Measurements from ENCODE around the gene GNAO1. TPM values are rescaled to one million over a fixed set of nuclear protein-coding genes. Genes with fewer than 3 reads are reported as not detected.

GNAO1 gene
- total RNA-seq, 1 donor from 2014 or later: 1.9 TPM

DNA sequence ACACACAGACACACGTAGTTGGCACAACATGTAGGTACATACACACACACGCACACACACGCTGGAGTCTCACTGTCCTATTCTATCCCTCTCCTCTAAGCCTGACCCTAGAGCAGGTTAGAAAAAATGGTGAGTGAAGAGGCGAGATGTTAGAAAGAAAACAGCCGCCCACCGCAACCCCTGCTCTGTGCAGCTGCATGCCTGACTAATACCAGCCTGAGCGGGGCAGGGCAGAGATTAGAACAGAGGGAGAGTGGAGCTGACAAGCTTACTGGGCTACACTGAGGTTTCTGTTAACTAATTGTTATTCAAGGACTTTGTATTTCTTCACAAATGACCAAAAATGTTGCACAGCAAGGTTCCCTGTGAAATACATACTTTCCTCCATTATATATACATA is 174.3 kb downstream of the GNAO1 start:
- H3K9me3 ChIP-seq (ENCODE audit: low read depth): no peaks in the 10 kb centered on the region
- H3K27ac Mint-ChIP-seq: no peak overlapping the region
- H3K36me3 Mint-ChIP-seq: peaks cover 26% of the 10 kb centered on the region
- peaks cover 3% of the 10 kb centered on the region for H3K4me1 Mint-ChIP-seq
- no peak overlapping the region for H2AFZ ChIP-seq (replicated peaks)
- H3K4me3 ChIP-seq: no peak overlapping the region
- no peak overlapping the region for H3K4me3 Mint-ChIP-seq
- peaks cover 2% of the 10 kb centered on the region for H3K27me3 Mint-ChIP-seq (ENCODE audit: insufficient read depth, low read depth)
- H3K4me1 ChIP-seq: no peaks in the 10 kb centered on the region
- no peaks in the 10 kb centered on the region for H4K20me1 ChIP-seq (ENCODE audit: low read depth)
- no peak overlapping the region for H3K4me2 ChIP-seq
- H3F3A ChIP-seq (ENCODE audit: low read depth): no peaks in the 10 kb centered on the region
- TF ChIP-seq, protein P1, sequence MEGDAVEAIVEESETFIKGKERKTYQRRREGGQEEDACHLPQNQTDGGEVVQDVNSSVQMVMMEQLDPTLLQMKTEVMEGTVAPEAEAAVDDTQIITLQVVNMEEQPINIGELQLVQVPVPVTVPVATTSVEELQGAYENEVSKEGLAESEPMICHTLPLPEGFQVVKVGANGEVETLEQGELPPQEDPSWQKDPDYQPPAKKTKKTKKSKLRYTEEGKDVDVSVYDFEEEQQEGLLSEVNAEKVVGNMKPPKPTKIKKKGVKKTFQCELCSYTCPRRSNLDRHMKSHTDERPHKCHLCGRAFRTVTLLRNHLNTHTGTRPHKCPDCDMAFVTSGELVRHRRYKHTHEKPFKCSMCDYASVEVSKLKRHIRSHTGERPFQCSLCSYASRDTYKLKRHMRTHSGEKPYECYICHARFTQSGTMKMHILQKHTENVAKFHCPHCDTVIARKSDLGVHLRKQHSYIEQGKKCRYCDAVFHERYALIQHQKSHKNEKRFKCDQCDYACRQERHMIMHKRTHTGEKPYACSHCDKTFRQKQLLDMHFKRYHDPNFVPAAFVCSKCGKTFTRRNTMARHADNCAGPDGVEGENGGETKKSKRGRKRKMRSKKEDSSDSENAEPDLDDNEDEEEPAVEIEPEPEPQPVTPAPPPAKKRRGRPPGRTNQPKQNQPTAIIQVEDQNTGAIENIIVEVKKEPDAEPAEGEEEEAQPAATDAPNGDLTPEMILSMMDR (IDR thresholded peaks at IDR 0.05): no peak
- no peak for TF ChIP-seq EZH2 (IDR thresholded peaks at IDR 0.05)
- no peak for TF ChIP-seq EZH2phosphoT487 (IDR thresholded peaks at IDR 0.05)
- no peak for DNase-seq (ENCODE audit: low spot score)
- no peaks in the 10 kb centered on the region for H3K79me2 ChIP-seq (ENCODE audit: low read depth)
- H3K9ac ChIP-seq: no peak overlapping the region
- no peaks in the 10 kb centered on the region for H3K27me3 ChIP-seq
- no peaks in the 10 kb centered on the region for H3K36me3 ChIP-seq
- H3K27ac ChIP-seq: no peak overlapping the region
- no peaks in the 10 kb centered on the region for H3K9me3 Mint-ChIP-seq

DNA sequence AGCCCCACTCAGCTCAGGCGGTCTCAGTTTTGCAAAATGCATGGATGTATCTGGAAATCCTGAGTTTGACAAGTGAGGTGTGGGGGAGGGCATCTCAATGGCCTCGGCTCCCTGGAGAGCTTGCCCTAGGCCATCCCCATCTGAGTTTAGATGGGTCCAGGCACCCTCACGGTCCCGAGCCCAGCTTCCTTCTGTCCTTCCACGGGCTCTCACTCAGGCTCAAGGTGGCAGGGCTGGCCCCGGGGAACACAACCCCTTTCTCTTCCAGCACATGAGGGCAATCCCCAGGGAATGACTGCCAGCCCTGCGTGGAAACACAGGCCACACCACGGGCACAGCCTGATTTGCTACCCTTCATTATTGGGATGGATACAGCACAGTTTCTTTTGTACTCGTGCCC is 175.7 kb downstream of the GNAO1 start:
- Histone ChIP-seq H3K9me3 (ENCODE audit: low read depth) (no peaks in the 10 kb centered on the region), H3F3A (ENCODE audit: low read depth) (no peaks in the 10 kb centered on the region), H3K4me2 (no peak overlapping the region), H3K9ac (no peak overlapping the region), H3K27me3 (no peaks in the 10 kb centered on the region), H3K36me3 (no peaks in the 10 kb centered on the region), H3K4me3 (no peak overlapping the region), H3K27ac (no peak overlapping the region), H4K20me1 (ENCODE audit: low read depth) (peaks cover 3% of the 10 kb centered on the region), H2AFZ (replicated peaks) (no peak overlapping the region), H3K4me1 (no peaks in the 10 kb centered on the region), H3K79me2 (ENCODE audit: low read depth) (no peaks in the 10 kb centered on the region)
- H3K9me3 Mint-ChIP-seq: no peaks in the 10 kb centered on the region
- peaks cover 2% of the 10 kb centered on the region for H3K27me3 Mint-ChIP-seq (ENCODE audit: insufficient read depth, low read depth)
- TF ChIP-seq EZH2phosphoT487 (IDR thresholded peaks at IDR 0.05): no peak
- TF ChIP-seq EZH2 (IDR thresholded peaks at IDR 0.05): no peak
- TF ChIP-seq, protein P1 (IDR thresholded peaks at IDR 0.05): no peak
- no peak for DNase-seq (ENCODE audit: low spot score)
- no peak overlapping the region for H3K27ac Mint-ChIP-seq
- H3K36me3 Mint-ChIP-seq: peaks cover 26% of the 10 kb centered on the region
- H3K4me1 Mint-ChIP-seq: peaks cover 7% of the 10 kb centered on the region
- H3K4me3 Mint-ChIP-seq: no peak overlapping the region

DNA sequence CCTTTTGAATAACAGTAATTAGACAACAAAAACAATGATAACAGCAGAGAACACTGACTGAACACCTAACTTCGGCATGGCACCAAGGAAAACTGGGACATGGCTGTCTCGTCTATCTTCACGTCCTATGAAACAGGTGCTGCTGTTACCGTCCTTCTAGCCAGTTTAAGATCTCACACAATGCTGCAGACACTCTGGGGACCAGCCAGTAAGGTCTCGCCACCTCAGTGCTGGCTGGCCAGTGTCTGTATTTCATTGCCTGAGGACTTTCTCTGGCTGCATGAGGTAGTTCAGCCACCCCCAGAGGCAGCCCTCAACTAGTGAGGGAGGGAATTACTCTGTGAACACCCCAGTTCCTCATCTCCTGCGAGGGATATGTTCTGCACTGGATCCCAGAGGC is 176.5 kb downstream of the GNAO1 start:
- TF ChIP-seq EZH2 (IDR thresholded peaks at IDR 0.05) (no peak), EZH2phosphoT487 (IDR thresholded peaks at IDR 0.05) (no peak)
- TF ChIP-seq, protein P1 (IDR thresholded peaks at IDR 0.05): no peak

More for the DNA sequence above, 176.5 kb downstream of the GNAO1 start:
- peaks cover 3% of the 10 kb centered on the region for H4K20me1 ChIP-seq (ENCODE audit: low read depth)
- H3K27ac ChIP-seq: no peak overlapping the region
- H3K4me3 ChIP-seq: no peak overlapping the region
- no peaks in the 10 kb centered on the region for H3K9me3 Mint-ChIP-seq
- no peak overlapping the region for H3K9ac ChIP-seq
- no peaks in the 10 kb centered on the region for H3F3A ChIP-seq (ENCODE audit: low read depth)
- H3K4me1 Mint-ChIP-seq: peaks cover 7% of the 10 kb centered on the region
- H3K27me3 ChIP-seq: no peaks in the 10 kb centered on the region
- no peak overlapping the region for H3K4me2 ChIP-seq
- H3K36me3 Mint-ChIP-seq: peaks cover 24% of the 10 kb centered on the region
- H3K27me3 Mint-ChIP-seq (ENCODE audit: insufficient read depth, low read depth): peaks cover 2% of the 10 kb centered on the region
- DNase-seq (ENCODE audit: low spot score): no peak
- no peaks in the 10 kb centered on the region for H3K79me2 ChIP-seq (ENCODE audit: low read depth)
- no peaks in the 10 kb centered on the region for H3K36me3 ChIP-seq
- no peaks in the 10 kb centered on the region for H3K4me1 ChIP-seq
- no peak overlapping the region for H3K4me3 Mint-ChIP-seq
- H2AFZ ChIP-seq (replicated peaks): no peak overlapping the region
- no peaks in the 10 kb centered on the region for H3K9me3 ChIP-seq (ENCODE audit: low read depth)
- no peak overlapping the region for H3K27ac Mint-ChIP-seq

Measured in neural progenitor cell (in vitro differentiated cells).